ENCODE results near the gene ZFYVE16.

DNA sequence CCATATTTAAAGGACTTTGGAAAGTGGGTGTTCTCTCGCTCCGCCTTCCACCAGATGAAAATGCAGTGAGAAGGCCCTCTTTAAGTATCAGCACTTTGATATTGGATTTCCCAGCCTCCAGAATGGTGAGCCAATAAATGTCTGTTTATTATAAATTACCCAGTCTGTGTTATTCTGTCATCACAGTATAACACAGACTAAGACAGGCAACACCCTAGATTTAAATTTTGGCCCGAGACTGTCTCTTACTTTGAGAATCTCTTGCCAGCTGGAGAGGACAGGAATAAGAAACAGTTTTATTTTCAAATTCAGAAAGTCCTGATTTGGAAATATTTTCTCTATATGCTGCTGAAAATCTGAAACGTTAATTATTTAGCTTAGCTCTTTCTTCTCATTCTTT lies 101.5 kb downstream of the ZFYVE16 start:
- no peak for TF ChIP-seq REST (IDR thresholded peaks at IDR 0.05)
- no peak for TF ChIP-seq CTCF (IDR thresholded peaks at IDR 0.05; ENCODE audit: low read depth, low read length, missing input control)
- TF ChIP-seq JUND (IDR thresholded peaks at IDR 0.05) = no peak
- no peak for TF ChIP-seq FOXA1 (IDR thresholded peaks at IDR 0.05)
- TF ChIP-seq TAF1 (conservative IDR thresholded peaks at IDR 0.05) = no peak
- no peak for TF ChIP-seq RXRA (IDR thresholded peaks at IDR 0.05)
- TF ChIP-seq, protein P1, sequence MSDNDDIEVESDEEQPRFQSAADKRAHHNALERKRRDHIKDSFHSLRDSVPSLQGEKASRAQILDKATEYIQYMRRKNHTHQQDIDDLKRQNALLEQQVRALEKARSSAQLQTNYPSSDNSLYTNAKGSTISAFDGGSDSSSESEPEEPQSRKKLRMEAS (IDR thresholded peaks at IDR 0.05) = no peak
- TF ChIP-seq EGR1 (IDR thresholded peaks at IDR 0.05; ENCODE audit: low read depth in 2 of 2) = no peak
- TF ChIP-seq ZBTB33 (IDR thresholded peaks at IDR 0.05) = no peak

Measured in liver (tissue), 3 donors.